SIG-M5 (cell line): Measurements from ENCODE around the gene TOPAZ1.
"Not testable (repeated sequence)": the region's sequence is repeated elsewhere in the genome, so short reads cannot be mapped to it uniquely, and the experiment has no call there.

Experiments used
- DNase-seq: peaks from one replicate; lab custom pipeline; 2025; lab: John Stamatoyannopoulos, UW

The TOPAZ1 gene

GRCh38 chr3:44334326-44334725, 92.6 kb downstream of the TOPAZ1 start:
- DNase-seq = no peak

GRCh38 chr3:44337248-44337785, 95.6 kb downstream of the TOPAZ1 start:
- no peak for DNase-seq

- DNase-seq = peak; percentile 88
Measured at GRCh38 chr3:44338010-44338827, 96.5 kb downstream of the TOPAZ1 start, which contains the start of gene TCAIM. Gene TCAIM, plus strand, starts transcription at chr3:44338766. Its CDS starts 16,017 bp downstream, at chr3:44354783.

- DNase-seq = no peak
Measured at GRCh38 chr3:44338828-44339127, 97.1 kb downstream of the TOPAZ1 start.

- DNase-seq = no peak
Measured at GRCh38 chr3:44339181-44340057, 97.7 kb downstream of the TOPAZ1 start.

- DNase-seq = no peak
Measured at GRCh38 chr3:44340058-44340395, 98.3 kb downstream of the TOPAZ1 start.

GRCh38 chr3:44342176-44342790, 100.6 kb downstream of the TOPAZ1 start:
- no peak for DNase-seq

GRCh38 chr3:44343421-44343820, 101.7 kb downstream of the TOPAZ1 start:
- DNase-seq = no peak

- DNase-seq = not testable (repeated sequence)
Measured at GRCh38 chr3:44346590-44346989, 104.9 kb downstream of the TOPAZ1 start.

- DNase-seq = no peak
Measured at GRCh38 chr3:44348993-44349392, 107.3 kb downstream of the TOPAZ1 start.

GRCh38 chr3:44353355-44353924, 111.8 kb downstream of the TOPAZ1 start:
- no peak for DNase-seq

- DNase-seq = peak; percentile 89
Measured at GRCh38 chr3:44355362-44356033, 113.8 kb downstream of the TOPAZ1 start.

GRCh38 chr3:44359146-44359751, 117.6 kb downstream of the TOPAZ1 start:
- no peak for DNase-seq

- DNase-seq = no peak
Measured at GRCh38 chr3:44363591-44363990, 121.9 kb downstream of the TOPAZ1 start.

GRCh38 chr3:44365952-44366351, 124.3 kb downstream of the TOPAZ1 start:
- DNase-seq = no peak

- no peak for DNase-seq
Measured at GRCh38 chr3:44375450-44375849, 133.8 kb downstream of the TOPAZ1 start.
